Left ventricle myocardium inferior (tissue), 1 donor: ENCODE measurements around the gene MAML3. TPM values are rescaled to one million over a fixed set of nuclear protein-coding genes. Genes with fewer than 3 reads are reported as not detected.

Experiments
- DNase-seq: peaks from one replicate; pipeline ENCODE4 v3.0.0-alpha.2; 2020
- H3K27ac ChIP-seq: fragments of 200-600 bp; replicated peaks from 2 replicates; pipeline ENCODE4 v1.8.0; 2021
- H3K27me3 ChIP-seq: fragments of 200-600 bp; 2 replicates; pipeline ENCODE4 v1.8.0; 2021; ENCODE audit warnings: low read depth
- H3K36me3 ChIP-seq: fragments of 200-600 bp; 2 replicates; pipeline ENCODE4 v1.8.0; 2021
- H3K4me1 ChIP-seq: fragments of 200-600 bp; 2 replicates; pipeline ENCODE4 v1.8.0; 2021
- H3K4me3 ChIP-seq: fragments of 200-600 bp; 2 replicates; pipeline ENCODE4 v1.8.0; 2021; ENCODE audit warnings: mild to moderate bottlenecking, moderate library complexity
- H3K9me3 ChIP-seq: fragments of 200-600 bp; replicated peaks from 2 replicates; pipeline ENCODE4 v1.8.0; 2021
- CTCF ChIP-seq: fragments of 200-600 bp; IDR thresholded peaks from 2 replicates; pipeline ENCODE4 v1.8.0; 2021; ENCODE audit warnings: antibody characterized with exemption, mild to moderate bottlenecking, borderline replicate concordance
- intact Hi-C: fragments of 100-400 bp; cut with micrococcal nuclease; formaldehyde crosslinking; loops from one replicate; pipeline ENCODE4 v1.11.0; 2022
- total RNA-seq: library from RNA; stranded (reverse); fragmentation: NEBNext Ultra II Directional; extraction: Animal tissue kit (Norgen Biotek cat#: 25700); gene quantifications from one replicate; pipeline ENCODE4 v1.2.1, GENCODE V29; 2021
- donor health status: DM: no; HTN: yes; CAD: no; lungs with severe emphysema.

The MAML3 gene
- total RNA-seq, 1 donor from 2014 or later: 2.6 TPM

- no peaks in the 10 kb centered on the region for H3K9me3 ChIP-seq
- H3K4me1 ChIP-seq: peaks cover 4% of the 10 kb centered on the region
- H3K27ac ChIP-seq: no peak overlapping the region
- H3K27me3 ChIP-seq: no peaks in the 10 kb centered on the region
- intact Hi-C loops: no loop called here
- no peaks in the 10 kb centered on the region for H3K36me3 ChIP-seq
- no peak for DNase-seq
- H3K4me3 ChIP-seq: no peak overlapping the region
- no peak for TF ChIP-seq CTCF
These were observed 404.6 kb downstream of the MAML3 start for GRCh38 chr4:139749338-139749737.

GRCh38 chr4:139746431-139747171, 407.4 kb downstream of the MAML3 start:
- Histone ChIP-seq H3K4me1 (peaks cover 19% of the 10 kb centered on the region), H3K36me3 (no peaks in the 10 kb centered on the region), H3K4me3 (no peak overlapping the region), H3K9me3 (no peaks in the 10 kb centered on the region), H3K27me3 (no peaks in the 10 kb centered on the region), H3K27ac (no peak overlapping the region)
- no peak for TF ChIP-seq CTCF
- no peak for DNase-seq
- intact Hi-C loops: no loop called here

- Histone ChIP-seq H3K4me1 (peaks cover 32% of the 10 kb centered on the region), H3K9me3 (no peaks in the 10 kb centered on the region), H3K27me3 (no peaks in the 10 kb centered on the region), H3K36me3 (no peaks in the 10 kb centered on the region), H3K27ac (no peak overlapping the region), H3K4me3 (no peak overlapping the region)
- DNase-seq: no peak
- no peak for TF ChIP-seq CTCF
- intact Hi-C loops: no loop called here
These were observed 408.8 kb downstream of the MAML3 start for GRCh38 chr4:139745111-139745639.

GRCh38 chr4:139744232-139744631, 409.8 kb downstream of the MAML3 start:
- no peak overlapping the region for H3K4me3 ChIP-seq
- H3K27me3 ChIP-seq: no peaks in the 10 kb centered on the region
- H3K36me3 ChIP-seq: no peaks in the 10 kb centered on the region
- no peak overlapping the region for H3K27ac ChIP-seq
- H3K9me3 ChIP-seq: no peaks in the 10 kb centered on the region
- no peak for DNase-seq
- peaks cover 38% of the 10 kb centered on the region for H3K4me1 ChIP-seq
- TF ChIP-seq CTCF: no peak
- intact Hi-C loops: no loop called here

GRCh38 chr4:139743027-139743426, 411.0 kb downstream of the MAML3 start:
- Histone ChIP-seq H3K27ac (no peak overlapping the region), H3K4me1 (peaks cover 49% of the 10 kb centered on the region), H3K9me3 (no peaks in the 10 kb centered on the region), H3K27me3 (no peaks in the 10 kb centered on the region), H3K4me3 (no peak overlapping the region), H3K36me3 (no peaks in the 10 kb centered on the region)
- no peak for DNase-seq
- intact Hi-C loops: no loop called here
- no peak for TF ChIP-seq CTCF
